HepG2 (cell line): ENCODE results near the gene KHK.

Experiments
- ADNP ChIP-seq: sonication (generic); formaldehyde crosslinking; IDR thresholded peaks from 2 replicates; pipeline ENCODE4 v1.4.0; 2020; ENCODE audit warnings: missing genetic modification reagents
- CBX2 ChIP-seq, 2 experiments: fragments of 200-600 bp in 1 of 2; sonication (generic); formaldehyde crosslinking in 1 of 2; IDR thresholded peaks; 2 replicates each; pipeline versions ENCODE4 v1.7.0 to v1.8.1; 2018 to 2022; ENCODE audit warnings: low read depth in 2 of 2, low read length in 1 of 2, mild to moderate bottlenecking in 1 of 2, missing genetic modification reagents in 1 of 2
- CREM ChIP-seq, 2 experiments: sonication (generic) in 1 of 2; formaldehyde crosslinking in 1 of 2; IDR thresholded peaks; 2 replicates each; pipeline versions ENCODE4 v1.4.0 to v1.6.1; 2016 to 2020; ENCODE audit warnings: antibody characterized with exemption in 1 of 2, mild to moderate bottlenecking in 1 of 2, missing genetic modification reagents in 1 of 2
- CTCF ChIP-seq: sonication (generic); formaldehyde crosslinking; IDR thresholded peaks from 2 replicates; pipeline ENCODE4 v1.5.0; 2020; ENCODE audit warnings: mild to moderate bottlenecking, missing genetic modification reagents, moderate library complexity
- GTF2F1 ChIP-seq: fragments of 150-350 bp; IDR thresholded peaks from 2 replicates; pipeline ENCODE4 v1.6.1; 2014; ENCODE audit warnings: low read length
- MIER3 ChIP-seq: IDR thresholded peaks from 2 replicates; pipeline ENCODE4 v1.6.1; 2016; ENCODE audit warnings: missing compliant biosample characterization, borderline replicate concordance
- NFYB ChIP-seq: sonication (generic); formaldehyde crosslinking; IDR thresholded peaks from 2 replicates; pipeline ENCODE4 v1.4.0; 2020; ENCODE audit warnings: missing genetic modification reagents
- TFE3 ChIP-seq: IDR thresholded peaks from 2 replicates; pipeline ENCODE4 v1.6.1; 2016
- ZNF101 ChIP-seq: sonication (generic); formaldehyde crosslinking; IDR thresholded peaks from 2 replicates; pipeline ENCODE4 v1.4.0; 2020; ENCODE audit warnings: mild to moderate bottlenecking, low read depth, missing genetic modification reagents, borderline replicate concordance
- ZNF318 ChIP-seq: sonication (generic); formaldehyde crosslinking; IDR thresholded peaks from 2 replicates; pipeline ENCODE4 v1.4.0; 2020; ENCODE audit warnings: mild to moderate bottlenecking, missing genetic modification reagents
- TF ChIP-seq, protein P1 (sequence below): sonication (generic); formaldehyde crosslinking; IDR thresholded peaks from 2 replicates; pipeline ENCODE4 v1.5.0; 2020; ENCODE audit warnings: mild to moderate bottlenecking, missing genetic modification reagents
- TF ChIP-seq, protein P2 (sequence below), 2 experiments: sonication (generic) in 1 of 2; formaldehyde crosslinking in 1 of 2; IDR thresholded peaks; 2 replicates each; pipeline versions ENCODE4 v1.5.1 to v1.6.1; 2011 to 2020; ENCODE audit warnings: borderline replicate concordance in 1 of 2, low read depth in 1 of 2, low read length in 1 of 2, mild to moderate bottlenecking in 1 of 2, missing genetic modification reagents in 1 of 2, moderate library complexity in 1 of 2

- TF ChIP-seq CTCF (CRISPR knock-in tag), result no peak
- TF ChIP-seq MIER3 (CRISPR knock-in tag), result no peak
- no peak for TF ChIP-seq ZNF318
- TF ChIP-seq CBX2 (IDR thresholded peaks at IDR 0.05; ENCODE audit: low read depth, low read length), result no peak
- no peak for TF ChIP-seq CBX2 (CRISPR knock-in tag; IDR thresholded peaks at IDR 0.05; ENCODE audit: low read depth)
- TF ChIP-seq, protein P1, sequence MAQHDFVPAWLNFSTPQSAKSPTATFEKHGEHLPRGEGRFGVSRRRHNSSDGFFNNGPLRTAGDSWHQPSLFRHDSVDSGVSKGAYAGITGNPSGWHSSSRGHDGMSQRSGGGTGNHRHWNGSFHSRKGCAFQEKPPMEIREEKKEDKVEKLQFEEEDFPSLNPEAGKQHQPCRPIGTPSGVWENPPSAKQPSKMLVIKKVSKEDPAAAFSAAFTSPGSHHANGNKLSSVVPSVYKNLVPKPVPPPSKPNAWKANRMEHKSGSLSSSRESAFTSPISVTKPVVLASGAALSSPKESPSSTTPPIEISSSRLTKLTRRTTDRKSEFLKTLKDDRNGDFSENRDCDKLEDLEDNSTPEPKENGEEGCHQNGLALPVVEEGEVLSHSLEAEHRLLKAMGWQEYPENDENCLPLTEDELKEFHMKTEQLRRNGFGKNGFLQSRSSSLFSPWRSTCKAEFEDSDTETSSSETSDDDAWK (CRISPR knock-in tag), result no peak
- TF ChIP-seq CREM (IDR thresholded peaks at IDR 0.05), result no peak
- TF ChIP-seq CREM (CRISPR knock-in tag; IDR thresholded peaks at IDR 0.05), result no peak
- no peak for TF ChIP-seq NFYB (CRISPR knock-in tag)
- TF ChIP-seq, protein P2, sequence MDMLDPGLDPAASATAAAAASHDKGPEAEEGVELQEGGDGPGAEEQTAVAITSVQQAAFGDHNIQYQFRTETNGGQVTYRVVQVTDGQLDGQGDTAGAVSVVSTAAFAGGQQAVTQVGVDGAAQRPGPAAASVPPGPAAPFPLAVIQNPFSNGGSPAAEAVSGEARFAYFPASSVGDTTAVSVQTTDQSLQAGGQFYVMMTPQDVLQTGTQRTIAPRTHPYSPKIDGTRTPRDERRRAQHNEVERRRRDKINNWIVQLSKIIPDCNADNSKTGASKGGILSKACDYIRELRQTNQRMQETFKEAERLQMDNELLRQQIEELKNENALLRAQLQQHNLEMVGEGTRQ (IDR thresholded peaks at IDR 0.05; ENCODE audit: low read depth, low read length), result no peak
- TF ChIP-seq, protein P2 (CRISPR knock-in tag; IDR thresholded peaks at IDR 0.05; ENCODE audit: borderline replicate concordance), result no peak
- no peak for TF ChIP-seq ZNF101
- no peak for TF ChIP-seq GTF2F1
- TF ChIP-seq ADNP (CRISPR knock-in tag), result no peak
- no peak for TF ChIP-seq TFE3 (CRISPR knock-in tag)
Measured at GRCh38 chr2:27127883-27128667, 41.5 kb downstream of the KHK start.
